HCT116 (cell line): Measurements from ENCODE around the gene LONRF3.

Source experiments
- JUND ChIP-seq: IDR thresholded peaks from 2 replicates; pipeline ENCODE4 v1.6.1; 2012
- POLR2A ChIP-seq: IDR thresholded peaks from 2 replicates; pipeline ENCODE4 v1.7.0; 2011; ENCODE audit warnings: borderline replicate concordance; ENCODE audit not compliant: insufficient read depth, insufficient read length; ENCODE audit errors: extremely low read depth
- TF ChIP-seq, protein P1 (sequence below): IDR thresholded peaks from 2 replicates; pipeline ENCODE4 v1.6.1; 2012
- TF ChIP-seq, protein P2 (sequence below), 3 experiments: fragments of 200-600 bp in 1 of 3; sonication (generic) in 1 of 3; IDR thresholded peaks in 2 of 3; conservative IDR thresholded peaks in 1 of 3; 2 replicates each; pipeline ENCODE4 v1.5.1; 2012 to 2017; ENCODE audit warnings: low read depth in 2 of 3, low read length in 2 of 3, antibody characterized with exemption in 1 of 3, borderline replicate concordance in 1 of 3, control low read depth in 1 of 3, mild to moderate bottlenecking in 1 of 3, mixed read lengths in 1 of 3, mixed run types in 1 of 3, moderate library complexity in 1 of 3; ENCODE audit not compliant: insufficient read depth in 1 of 3

DNA sequence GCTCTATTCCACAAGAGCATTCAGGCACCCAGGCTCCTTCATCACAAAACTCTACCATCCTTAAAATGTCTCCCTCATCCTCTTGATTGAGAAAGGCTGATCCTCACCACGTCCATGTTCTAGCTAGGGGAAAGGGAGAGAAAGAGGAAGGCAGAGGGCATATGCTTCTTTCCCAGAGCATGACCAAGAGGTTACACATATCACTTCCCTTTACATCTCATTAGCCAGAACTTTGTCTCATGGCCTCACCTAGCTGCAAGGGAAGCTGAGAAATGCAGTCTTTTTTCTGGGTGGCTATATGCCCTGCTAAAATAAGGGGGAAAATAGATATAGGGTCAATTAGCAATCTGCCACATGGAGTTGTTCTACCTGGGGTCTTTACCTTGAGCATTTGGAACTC, 42.7 kb downstream of the LONRF3 start:
- TF ChIP-seq POLR2A, result no peak
- TF ChIP-seq, protein P1, sequence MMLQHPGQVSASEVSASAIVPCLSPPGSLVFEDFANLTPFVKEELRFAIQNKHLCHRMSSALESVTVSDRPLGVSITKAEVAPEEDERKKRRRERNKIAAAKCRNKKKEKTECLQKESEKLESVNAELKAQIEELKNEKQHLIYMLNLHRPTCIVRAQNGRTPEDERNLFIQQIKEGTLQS, result no peak
- TF ChIP-seq, protein P2, sequence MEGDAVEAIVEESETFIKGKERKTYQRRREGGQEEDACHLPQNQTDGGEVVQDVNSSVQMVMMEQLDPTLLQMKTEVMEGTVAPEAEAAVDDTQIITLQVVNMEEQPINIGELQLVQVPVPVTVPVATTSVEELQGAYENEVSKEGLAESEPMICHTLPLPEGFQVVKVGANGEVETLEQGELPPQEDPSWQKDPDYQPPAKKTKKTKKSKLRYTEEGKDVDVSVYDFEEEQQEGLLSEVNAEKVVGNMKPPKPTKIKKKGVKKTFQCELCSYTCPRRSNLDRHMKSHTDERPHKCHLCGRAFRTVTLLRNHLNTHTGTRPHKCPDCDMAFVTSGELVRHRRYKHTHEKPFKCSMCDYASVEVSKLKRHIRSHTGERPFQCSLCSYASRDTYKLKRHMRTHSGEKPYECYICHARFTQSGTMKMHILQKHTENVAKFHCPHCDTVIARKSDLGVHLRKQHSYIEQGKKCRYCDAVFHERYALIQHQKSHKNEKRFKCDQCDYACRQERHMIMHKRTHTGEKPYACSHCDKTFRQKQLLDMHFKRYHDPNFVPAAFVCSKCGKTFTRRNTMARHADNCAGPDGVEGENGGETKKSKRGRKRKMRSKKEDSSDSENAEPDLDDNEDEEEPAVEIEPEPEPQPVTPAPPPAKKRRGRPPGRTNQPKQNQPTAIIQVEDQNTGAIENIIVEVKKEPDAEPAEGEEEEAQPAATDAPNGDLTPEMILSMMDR (IDR thresholded peaks at IDR 0.05 in 2 of 3, conservative IDR thresholded peaks at IDR 0.05 in 1 of 3; ENCODE audit: borderline replicate concordance in 1 of 3, insufficient read depth in 1 of 3, low read depth in 2 of 3, low read length in 2 of 3), result no peak
- TF ChIP-seq JUND, result no peak
